Right renal cortex interstitium (tissue), 3 donors: ENCODE results near the gene SYNPO. TPM values are rescaled to one million over a fixed set of nuclear protein-coding genes. Genes with fewer than 3 reads are reported as not detected.

ENCODE experiments used
- DNase-seq, 3 donors: peaks; one replicate each; pipeline ENCODE4 v3.0.0-alpha.2; 2013; ENCODE audit warnings: low read depth in 3 of 3, low spot score in 2 of 3
- polyA plus RNA-seq, 3 donors: library from polyadenylated mRNA; unstranded; fragments of 120-200 nt; gene quantifications; one replicate each; pipeline ENCODE4 v1.2.1, GENCODE V29; 2013; ENCODE audit not compliant: insufficient read length in 3 of 3

Gene SYNPO
- polyA plus RNA-seq, 3 donors = 85.2 to 98.9 (median 97.3) TPM

DNA sequence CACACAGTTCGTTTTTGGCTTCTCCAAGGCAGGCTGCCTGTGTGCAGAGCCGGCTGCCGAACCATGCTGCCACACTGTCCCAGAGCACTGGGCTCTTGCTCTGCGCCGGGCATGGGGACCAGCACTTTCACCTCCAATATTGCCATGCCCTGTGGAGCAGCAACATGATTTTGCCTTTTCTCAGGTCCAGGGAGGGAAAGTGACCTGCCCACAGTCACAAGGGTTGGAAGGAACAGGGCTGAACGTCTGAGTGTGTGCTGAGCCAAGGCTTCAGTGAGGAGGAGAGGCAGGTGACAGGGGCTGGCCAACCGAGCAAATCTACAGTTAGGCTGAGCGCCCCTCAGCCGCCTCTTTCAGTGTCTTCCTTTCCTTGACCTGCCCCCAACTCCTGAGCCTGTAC lies 34.0 kb upstream of the SYNPO start:
- no peak for DNase-seq

DNA sequence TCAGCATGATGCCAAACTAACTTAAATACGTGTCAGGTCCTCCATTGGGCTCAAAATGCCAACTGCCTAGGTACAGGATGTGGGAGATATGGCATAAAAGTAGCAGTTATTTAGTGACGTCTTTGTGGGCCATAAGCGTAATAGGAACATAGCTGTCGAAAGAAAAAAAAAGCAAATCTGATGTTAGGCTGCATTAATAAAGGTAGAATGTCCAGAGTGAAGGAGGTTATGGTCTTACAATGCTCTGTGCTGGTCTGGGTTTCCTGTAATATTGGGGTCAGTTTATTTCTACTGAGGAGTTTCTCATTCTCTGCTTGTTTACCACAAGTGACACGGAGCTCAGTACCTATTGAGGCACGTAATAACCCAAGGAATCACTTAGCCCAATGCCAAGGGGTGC lies 33.4 kb upstream of the SYNPO start:
- DNase-seq = no peak

DNA sequence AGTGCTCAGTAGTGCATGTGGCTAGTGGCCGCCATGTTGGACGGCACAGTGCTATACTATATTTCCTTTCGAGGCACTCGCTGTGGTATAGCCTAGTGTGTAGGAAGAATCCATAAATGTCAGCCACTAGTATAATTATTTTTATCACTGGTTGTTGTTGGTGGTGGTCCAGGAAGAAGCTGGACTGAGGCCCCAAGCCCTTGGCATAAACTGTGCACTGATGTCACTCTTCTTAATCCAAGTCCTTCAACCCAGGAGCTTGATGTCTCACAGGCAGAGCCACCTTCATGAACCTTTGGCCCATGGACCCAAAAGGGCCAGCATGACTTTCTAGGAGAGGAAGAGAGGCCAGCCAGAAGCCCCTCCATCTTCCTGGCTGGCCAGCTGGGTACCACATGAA lies 32.5 kb upstream of the SYNPO start:
- DNase-seq = no peak

DNA sequence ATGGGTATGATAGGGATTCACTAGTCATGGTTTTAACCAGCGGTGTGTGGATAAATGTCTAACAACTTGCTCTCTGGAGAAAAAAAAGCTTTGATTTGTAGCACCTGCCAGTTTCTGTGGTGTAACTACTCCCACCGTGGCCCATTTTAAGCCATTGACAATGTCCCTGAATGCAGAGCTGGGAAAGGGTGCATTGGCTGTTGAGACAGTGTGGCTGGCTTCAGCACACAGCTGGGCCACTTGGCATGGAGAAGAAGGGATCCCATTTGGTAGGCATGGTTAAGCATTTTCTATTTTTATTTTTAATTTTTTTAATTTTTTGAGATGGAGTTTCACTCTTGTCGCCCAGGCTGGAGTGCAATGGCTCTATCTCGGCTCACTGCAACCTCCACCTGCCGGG lies 31.5 kb upstream of the SYNPO start:
- no peak for DNase-seq

DNA sequence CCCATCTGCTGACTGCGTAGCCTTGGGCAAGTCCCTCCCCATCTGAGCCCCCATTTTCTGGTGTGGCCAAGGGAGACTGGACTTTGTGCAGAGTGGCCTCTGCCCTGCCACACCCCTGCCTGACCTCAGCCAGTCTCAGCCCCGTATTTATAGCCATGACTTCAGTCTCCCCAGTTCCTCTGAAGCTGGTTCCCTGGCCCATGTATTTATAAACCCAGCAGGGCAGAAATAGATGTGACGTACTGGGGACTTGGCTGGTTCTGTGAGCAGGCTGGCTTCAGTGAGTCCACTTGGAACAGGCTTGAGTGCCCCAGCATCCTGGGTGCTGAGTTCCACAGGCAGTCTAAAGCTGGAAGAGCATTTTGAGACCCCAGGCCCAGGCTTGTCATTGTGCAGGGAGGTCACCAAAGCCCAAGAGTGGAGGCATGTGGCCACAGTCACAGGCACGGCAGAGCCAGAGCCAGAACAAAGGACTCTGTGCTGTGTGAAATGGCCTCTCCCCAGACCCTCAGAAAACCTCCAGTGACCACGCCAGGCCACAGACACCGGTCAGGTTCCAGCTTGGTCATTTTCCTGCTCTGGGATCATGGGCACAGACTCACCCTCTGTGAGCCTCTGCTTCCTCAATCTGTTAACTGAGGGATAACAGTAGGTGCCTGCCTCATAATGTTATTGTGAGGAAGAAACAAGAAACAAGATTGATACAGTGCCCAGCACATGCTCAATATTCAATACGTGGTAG lies 30.4 kb upstream of the SYNPO start:
- no peak for DNase-seq

DNA sequence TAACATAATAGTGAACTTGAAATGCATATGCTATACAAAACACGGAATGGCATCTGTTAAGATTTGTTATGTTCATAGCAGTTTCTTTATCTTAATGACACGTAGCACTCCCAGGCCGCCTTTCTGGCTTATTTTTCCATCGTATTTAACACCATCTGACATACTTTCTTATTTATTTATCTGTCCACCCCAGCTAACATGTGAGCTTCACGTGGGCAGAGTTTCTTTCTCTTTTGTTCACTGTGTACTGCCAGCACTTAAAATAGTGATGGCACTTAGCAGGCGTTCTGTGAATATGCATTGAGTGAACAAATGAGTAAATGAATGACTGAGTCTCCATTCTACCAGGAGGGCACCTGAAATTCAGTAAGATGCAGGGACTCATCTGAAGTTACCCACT lies 29.4 kb upstream of the SYNPO start:
- DNase-seq = no peak

DNA sequence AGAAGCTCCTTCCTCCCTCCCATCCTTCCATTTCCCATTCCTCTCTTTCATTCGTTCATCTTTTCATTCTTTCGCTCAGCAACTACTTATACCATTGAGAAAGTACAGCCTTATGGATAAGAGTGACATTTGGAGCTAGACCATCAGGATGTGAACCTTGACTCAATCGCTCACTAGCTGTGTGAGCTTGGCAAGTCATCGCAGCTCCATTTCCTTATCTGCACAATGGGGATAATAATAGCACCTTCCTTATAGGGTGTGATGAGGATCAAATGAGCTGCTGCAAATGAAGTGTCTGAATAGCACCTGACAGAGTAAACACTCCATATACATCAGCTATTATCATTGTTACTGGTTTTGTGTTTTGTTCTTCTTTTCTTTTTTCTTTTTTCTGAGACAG lies 28.1 kb upstream of the SYNPO start:
- DNase-seq = no peak

DNA sequence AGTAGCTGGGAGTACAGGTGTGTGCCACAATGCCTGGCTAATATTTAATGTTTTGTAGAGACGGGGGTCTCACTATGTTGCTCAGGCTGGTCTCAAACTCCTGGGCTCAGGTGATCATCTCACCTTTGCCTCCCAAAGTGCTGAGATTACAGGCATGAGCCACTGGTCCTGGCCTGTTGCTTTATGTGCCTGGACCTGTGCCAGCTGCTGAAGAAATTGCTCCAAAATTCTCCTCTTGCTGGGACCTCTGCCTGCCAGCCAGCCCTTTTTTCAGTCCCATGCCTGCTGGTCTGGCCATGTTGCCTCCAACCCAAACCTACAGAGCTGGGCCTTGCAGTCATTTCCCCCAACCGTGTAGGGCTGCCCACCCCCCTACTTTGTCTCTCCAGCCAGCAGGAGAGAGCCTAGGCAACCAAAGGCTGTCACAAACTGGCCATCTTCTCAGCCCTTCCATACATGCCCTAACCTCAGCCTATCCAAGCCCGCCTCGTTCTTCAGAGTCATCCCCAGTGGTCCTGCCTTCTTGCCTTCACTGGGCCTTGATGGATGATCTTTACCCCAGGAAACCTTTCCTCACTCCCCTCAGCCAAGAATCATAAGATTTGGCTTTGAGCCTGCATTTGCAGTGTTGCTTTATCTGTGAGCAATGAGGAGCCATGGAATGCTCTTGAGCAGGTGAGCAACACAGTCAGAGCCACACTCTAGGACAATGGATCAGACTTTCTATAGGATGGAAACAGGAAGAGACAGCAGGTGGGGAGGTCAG lies 27.4 kb upstream of the SYNPO start:
- no peak for DNase-seq

DNA sequence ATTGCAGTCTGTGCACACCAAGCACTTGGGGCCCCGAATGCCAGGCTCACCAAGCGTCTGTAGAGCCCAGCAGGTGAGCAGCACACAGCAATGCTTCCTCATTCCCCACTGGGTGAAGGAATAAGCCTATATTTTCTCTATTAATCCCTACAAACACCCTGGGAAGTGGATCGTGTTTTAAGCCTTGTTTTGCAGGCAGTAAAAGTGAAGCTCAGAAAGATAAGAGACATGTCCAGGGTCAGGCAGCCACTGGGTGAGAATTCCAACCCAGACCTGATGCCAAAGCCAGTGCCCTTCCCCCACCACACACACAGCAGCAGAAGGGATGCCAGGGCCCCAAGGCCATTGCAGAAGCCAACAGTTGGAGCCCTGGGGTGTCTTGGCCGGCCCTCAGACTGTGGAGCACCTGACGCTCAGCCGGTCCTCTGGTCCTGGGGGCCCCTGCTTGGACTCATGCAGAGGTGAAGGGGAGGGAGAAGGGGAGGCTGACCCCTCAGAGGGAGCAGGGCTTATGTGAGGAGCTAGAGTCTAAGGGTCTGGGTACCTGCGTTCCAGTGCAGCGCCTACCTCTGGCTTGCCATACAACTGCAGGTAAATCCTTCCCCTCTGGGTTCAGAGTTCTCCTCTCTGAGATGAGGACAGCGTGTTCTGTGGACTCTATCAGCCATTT lies 26.3 kb upstream of the SYNPO start:
- no peak for DNase-seq

DNA sequence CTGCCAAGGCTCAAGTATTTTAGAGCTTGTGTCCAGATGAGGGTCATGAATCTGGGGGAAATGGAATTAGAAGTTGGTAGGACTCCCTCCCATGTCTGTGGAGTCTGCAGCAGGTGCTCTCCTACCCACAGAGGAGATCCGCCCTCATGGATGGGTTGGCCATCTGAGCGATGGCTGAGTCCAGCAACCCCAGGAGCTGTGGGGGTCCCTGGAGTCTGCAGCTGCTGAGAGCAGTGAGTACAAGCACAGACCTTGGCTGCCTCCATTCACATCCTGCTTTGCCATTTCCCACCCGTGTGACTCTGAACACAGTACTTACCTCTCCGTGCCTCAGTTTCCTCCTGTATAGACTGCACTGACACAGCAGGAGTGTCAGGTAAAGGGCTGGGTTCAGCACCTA lies 25.8 kb upstream of the SYNPO start:
- DNase-seq = no peak

DNA sequence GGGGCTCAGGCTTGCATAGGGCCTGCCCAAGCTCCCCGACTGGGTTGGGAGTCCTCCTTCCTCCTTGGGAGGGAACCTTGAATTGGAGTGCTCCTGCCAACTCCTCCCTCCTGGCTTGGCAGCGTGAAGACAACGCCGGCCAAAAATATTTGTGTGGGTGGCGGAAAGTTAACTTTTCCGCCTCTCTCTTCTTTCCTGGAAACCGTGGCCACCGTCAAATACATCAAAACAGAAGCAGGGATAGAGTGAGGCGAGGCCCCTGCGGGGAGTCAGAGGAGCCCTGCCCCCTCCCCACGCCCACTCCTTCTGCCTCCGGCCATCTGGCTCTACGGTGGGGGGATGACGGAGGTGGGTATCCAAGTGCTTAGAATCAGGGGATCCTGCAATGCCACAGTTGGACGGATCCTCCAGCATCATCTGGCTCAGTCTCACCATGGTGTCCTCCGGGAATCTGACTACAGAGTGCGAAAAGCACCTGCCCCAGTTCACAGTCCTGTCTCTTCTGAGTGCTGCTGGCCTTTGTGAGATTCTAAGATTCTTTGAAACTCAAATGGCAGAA lies 25.2 kb upstream of the SYNPO start:
- no peak for DNase-seq

DNA sequence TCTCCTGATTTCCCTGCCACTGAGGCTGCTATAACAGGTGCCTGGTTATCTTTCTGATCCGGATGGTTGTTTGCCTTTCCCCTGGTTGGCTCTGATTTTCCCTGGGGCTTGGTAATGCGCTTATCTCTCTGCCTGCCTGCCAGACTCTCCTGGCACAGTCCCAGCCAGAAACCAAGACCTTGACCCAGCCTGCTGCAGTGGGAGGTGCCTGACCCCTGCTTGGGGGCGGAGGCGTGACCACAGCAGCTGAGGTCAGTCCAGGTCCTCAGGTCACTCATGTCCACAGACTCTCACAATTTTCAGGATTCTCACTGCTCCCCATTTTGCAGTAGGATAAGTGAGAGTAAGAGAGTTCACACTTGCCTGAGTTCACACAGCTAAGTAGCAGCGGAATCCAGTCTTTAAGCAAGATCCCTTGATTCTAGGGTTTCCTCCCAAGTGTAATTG lies 24.4 kb upstream of the SYNPO start:
- DNase-seq = no peak

DNA sequence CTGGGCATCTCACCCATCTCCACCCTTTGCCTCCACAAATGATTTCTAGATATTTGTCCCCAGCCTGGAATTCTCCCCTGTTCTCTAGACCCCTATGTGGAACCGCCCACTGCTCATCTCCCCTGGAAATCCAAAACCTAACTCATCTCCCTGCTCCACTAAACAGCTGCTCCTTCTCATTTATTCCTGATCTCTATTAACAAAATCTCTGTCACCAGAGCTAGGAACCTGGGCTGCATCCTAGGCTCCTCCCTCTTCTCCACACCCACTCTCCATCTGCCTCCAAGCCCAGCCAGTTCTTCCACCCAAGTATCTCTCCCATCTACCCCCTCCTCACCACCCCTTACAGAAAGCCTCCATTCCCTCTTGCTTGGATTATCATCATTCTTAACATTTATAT lies 24.0 kb upstream of the SYNPO start:
- no peak for DNase-seq

DNA sequence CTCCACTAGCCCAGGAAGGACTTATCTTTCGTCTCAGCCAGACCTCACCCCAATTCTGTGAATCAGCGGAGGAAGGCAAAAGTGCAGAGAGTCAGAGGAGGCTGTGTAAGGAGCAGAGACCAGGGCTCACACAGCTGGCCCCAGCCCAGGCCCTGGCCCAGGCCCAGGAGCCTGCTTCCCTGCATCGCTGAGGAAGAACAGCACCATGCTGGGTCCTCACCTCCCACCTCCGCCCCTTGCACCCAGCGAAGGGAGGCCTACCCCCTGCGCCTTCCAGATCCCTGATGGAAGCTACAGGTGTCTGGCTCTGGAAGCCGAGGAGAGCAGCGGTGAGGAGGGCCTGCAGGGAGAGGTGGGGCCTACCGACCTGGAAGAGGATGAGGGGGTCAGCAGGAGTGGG lies 22.3 kb upstream of the SYNPO start:
- no peak for DNase-seq

DNA sequence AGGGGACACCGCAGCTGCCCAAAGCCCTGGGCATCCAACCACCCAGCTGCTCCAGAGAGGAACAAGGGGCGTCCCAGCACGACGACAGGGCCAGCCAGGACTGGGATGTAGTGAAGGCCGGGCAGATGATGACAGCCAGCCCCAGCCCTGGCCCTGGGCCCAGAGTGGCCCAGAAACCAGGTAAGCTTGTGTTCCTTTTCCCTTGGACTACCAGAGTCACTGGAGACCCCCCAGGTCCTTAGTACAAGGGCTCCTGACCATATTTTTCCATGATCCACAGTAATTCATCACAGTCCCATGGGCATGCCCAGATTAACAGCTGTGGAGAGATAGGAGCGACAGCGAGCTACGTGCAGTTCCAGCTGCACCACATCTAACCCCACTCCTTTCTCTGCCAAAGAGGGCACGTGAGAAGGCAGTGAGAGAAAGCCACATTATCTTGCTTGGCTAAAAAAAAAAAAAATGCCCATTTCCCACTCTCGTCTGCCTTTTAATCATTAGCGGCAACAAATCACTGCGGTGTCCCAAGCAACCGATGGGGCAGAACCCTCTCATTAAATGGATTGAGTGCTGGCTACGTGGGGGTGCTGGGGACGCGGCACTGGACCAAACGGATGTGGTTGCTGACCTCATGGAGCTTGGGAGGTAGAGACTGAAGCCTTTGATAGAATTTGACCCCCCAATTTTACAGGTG lies 21.7 kb upstream of the SYNPO start:
- DNase-seq = no peak

DNA sequence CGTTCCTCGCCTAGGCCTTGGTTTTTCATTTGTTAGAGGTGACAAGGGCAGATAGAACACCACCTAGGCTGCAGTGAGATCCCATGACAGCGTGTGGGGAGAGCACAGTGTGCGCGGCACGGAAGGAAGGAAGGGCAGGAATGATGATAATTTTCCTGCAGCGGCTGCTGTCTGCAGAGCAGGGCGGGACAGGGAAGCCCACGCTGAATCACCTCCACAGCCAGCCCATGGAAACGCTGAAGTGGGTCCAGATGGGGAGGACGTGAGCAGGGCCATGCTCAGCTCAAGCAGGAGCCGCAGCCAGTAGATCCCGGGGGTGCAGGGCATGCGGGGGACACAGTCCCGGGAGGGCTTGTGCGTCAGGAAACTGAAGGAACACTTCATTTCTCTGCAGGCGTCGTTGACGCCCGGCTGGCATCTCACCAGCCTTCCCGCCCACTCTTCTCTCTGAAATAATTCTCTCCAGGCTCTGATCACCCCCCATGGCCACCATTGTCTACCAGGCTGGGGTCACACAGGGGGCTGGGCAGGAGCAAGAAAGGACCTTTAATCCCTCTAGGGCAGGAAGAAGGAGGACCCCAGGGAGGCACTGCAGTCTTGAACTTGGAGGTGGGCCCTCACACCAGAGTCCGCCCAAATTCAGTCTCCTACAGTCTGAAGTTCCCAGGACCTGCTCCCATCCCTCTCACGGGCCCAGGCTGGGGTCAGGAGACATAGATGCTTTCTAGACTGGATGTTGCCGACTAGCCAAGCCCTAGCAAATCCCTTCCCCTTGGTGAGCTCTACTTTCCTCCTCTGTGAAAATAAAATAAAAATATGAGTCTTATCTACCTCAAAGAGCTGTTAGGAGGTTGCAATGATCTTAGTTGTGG lies 20.9 kb upstream of the SYNPO start:
- DNase-seq = no peak

DNA sequence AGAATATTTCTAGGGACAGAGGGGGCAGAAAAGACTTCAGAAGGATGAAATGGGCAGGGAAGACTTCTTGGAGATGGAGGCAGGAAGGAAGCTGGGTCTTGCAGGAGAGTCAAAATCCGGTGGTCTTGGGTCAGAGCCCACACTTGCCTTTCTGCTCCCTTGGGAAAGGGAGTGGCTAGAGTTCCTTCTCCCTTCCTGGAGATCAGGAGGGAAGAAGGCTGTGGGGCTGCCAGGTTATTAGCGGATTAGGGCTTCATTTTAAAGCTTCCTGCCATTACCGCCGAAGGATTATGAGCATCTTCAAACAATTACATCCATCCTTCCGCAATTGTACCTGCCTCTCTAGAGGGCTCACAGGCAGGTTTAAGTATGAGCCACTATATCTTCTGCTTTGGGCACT lies 19.2 kb upstream of the SYNPO start:
- DNase-seq = no peak

DNA sequence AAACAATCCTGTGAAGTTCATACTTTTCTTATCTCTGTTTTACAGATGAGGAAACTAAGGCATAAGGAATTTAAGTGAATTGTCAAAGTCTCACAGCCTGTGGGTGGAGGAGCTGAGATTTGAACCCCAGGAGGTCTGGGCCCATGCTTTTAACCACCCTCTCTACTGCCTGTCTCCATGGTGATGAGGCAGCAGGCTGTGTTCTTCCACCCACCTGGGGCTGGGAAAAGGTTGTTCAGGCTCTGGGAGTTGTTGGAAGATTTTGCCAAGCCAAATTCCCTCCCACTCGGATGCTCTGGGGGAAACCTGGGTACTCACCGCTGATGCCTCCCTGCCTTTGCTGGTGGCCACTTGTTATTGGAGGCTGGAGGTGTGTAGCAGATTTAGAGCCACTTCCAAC lies 18.3 kb upstream of the SYNPO start:
- DNase-seq = no peak

DNA sequence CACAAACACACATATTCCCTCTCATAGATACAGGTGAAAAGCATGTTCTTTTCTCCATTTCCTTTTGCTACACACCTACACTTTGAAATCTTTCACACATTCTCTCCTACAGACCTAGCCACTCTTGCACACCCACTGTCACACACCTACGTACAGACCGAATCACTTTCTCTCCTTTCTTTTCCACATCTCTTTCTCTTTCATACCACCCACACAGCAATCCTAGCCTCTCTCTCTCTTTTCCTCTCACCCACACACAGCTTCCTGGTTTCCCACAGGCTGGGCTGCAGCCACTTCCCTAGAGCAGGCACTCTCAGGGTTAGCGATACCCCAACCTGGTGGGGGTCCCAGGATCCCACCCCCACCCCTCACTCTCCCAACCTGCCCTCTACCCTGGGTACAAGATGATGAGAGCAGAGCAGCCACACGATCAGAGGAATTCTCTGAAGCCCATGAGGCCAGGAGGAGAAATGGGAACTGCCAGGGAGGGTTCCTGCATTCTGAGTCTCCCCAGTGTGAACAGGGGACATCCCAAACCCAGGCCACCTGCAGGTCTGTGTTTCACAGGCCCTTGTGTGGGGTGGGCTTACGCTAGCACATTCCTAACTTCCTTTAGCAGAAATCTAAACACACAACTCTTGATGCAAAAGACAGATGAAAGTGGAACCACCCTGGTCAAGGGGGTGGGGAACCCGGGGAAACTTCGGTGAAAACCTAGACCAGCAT lies 17.1 kb upstream of the SYNPO start:
- no peak for DNase-seq
